Glomerular endothelial cell (primary cell): ENCODE data around the gene ATXN7L2. TPM values are rescaled to one million over a fixed set of nuclear protein-coding genes. Genes with fewer than 3 reads are reported as not detected.

ENCODE experiments used
- DNase-seq: peaks from one replicate; pipeline ENCODE4 v3.0.0-alpha.2; 2011; ENCODE audit warnings: low read depth, low spot score; ENCODE audit errors: extremely low read depth
- total RNA-seq: library from RNA; depleted of rRNA; stranded (reverse); fragments of >200 nt; gene quantifications from 2 replicates; pipeline ENCODE4 v1.2.3, GENCODE V29; 2015

The ATXN7L2 gene
- total RNA-seq, 1 donor from 2014 or later: 4.3 TPM

- no peak for DNase-seq
Observed at GRCh38 chr1:109475261-109475660, 8.4 kb upstream of the ATXN7L2 start.

GRCh38 chr1:109476825-109477224 lies 6.9 kb upstream of the ATXN7L2 start:
- DNase-seq: no peak

- DNase-seq: no peak
Observed at GRCh38 chr1:109477821-109478220, 5.9 kb upstream of the ATXN7L2 start.

DNA sequence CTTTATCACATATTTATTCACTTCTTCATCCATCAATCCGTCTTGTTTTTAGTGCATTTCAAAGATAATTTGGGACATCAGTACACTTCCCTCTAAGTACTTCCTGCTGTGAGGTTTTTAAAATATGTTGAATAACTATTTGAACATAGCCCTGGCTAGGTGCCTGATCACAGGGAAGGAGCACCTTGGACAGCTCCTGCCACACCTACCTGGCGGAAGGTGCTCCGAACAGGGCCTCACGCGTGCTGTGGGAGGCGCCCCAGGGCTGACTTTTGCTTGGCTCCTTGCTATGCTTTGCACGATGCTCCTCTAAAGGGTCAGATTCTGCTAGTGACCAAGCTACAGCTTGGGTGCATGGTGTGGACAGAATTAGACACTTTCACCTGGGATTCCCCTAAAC lies 4.9 kb upstream of the ATXN7L2 start:
- DNase-seq: no peak

DNA sequence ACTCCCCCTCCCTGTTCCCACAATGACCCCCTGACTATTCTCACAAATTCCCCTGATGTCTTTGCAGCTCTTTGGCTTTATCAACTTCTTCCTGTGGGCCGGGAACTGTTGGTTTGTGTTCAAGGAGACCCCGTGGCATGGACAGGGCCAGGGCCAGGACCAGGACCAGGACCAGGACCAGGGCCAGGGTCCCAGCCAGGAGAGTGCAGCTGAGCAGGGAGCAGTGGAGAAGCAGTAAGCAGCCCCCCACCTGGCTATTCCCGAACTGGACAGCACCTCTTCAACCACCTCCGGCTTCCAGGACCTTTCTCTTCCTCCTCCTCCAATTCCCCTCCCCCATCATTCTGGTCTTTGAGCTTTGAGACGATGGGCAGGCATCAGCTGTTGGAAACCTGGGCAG lies 4.4 kb upstream of the ATXN7L2 start:
- DNase-seq: no peak

- DNase-seq: no peak
Observed at GRCh38 chr1:109479901-109480300, 3.8 kb upstream of the ATXN7L2 start.

DNA sequence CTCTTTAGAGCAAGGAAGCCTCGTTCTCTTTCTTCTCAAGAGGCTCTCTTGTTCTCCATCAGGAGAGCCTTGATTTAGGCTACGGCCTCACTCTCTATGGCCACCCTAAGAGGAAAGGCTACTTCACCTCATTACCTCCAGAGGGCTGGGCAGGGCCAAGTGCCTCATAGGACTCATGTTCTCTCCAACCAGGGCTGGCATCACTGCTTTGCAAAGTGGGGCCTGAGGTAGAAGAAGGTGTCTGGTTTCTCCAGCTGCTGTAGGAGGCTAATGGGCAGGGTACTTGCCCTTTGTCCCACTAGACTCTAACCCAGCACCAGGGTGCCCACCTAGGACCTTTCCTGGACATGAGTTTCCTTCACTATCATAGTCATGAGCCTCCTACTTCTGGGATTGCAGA lies 2.1 kb upstream of the ATXN7L2 start:
- DNase-seq: no peak

- DNase-seq: no peak
Observed at GRCh38 chr1:109482242-109482641, 1.5 kb upstream of the ATXN7L2 start.

DNA sequence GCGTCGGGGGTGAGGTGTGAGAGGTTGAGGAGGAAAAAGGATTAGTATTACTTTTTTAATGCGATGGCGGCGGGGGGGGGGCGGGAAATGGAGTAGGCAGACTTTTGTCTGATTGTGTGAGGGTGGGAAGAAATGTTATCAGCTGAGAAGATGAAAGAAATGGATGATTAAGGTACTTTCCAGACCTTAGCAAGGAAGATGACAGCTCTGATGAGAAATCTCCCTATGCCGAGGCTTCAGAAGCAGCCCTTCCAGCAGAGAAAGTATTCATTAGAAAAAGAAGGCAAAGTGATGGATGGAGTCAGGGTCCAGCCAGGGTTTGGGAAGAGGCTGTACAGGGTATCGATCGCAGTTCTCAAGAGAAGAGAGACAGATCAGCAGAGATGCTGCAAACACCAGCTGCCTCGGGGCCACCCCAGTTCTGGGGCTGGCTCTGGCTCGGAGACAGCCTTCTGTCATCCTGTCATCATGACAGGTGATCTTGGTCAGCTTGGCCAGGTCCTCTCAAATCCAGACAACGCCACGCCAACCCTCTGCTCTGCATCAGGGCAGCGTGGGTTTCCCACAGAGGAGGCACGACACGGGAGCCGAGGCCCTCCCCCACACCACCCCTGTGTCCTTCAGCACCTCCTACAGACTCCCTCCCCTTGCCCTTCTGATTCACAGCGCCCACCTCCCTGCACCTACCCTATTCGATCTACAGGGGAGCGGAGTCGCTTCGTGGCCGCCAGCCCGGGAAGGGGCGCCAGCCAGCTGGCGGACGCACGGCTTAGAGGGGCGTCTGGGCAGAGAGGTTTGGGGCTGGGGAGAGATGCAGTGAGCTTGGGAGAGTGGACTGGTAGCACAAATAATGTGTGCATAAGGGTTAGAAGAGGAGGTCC lies 674 bp upstream of the ATXN7L2 start:
- DNase-seq: no peak

GRCh38 chr1:109484519-109484975 lies 842 bp downstream of the ATXN7L2 start:
- DNase-seq: no peak

- no peak for DNase-seq
Observed at GRCh38 chr1:109485001-109485400, 1.3 kb downstream of the ATXN7L2 start.

GRCh38 chr1:109487261-109487660 lies 3.6 kb downstream of the ATXN7L2 start:
- DNase-seq: no peak

DNA sequence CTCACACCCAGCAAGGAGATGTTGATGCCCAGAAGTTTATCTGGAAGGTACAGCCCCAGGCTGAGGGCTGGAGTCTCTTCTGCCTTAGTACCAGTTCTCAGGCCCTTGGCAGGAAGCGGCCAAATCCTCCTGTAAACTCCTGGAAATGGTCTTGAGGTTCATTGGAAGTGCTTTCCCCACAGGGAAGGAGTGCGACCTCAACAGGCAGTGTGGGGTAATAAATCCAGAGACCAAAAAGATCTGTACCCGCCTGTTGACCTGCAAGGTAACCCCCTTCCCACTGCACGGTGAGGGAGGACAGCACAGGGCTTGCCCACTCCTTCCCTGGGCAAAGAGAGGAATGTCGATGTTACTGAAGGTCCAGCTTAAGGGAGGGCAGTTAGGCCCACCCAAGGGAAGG lies 4.5 kb downstream of the ATXN7L2 start:
- DNase-seq: no peak

GRCh38 chr1:109488696-109489095 lies 5.0 kb downstream of the ATXN7L2 start:
- no peak for DNase-seq

DNA sequence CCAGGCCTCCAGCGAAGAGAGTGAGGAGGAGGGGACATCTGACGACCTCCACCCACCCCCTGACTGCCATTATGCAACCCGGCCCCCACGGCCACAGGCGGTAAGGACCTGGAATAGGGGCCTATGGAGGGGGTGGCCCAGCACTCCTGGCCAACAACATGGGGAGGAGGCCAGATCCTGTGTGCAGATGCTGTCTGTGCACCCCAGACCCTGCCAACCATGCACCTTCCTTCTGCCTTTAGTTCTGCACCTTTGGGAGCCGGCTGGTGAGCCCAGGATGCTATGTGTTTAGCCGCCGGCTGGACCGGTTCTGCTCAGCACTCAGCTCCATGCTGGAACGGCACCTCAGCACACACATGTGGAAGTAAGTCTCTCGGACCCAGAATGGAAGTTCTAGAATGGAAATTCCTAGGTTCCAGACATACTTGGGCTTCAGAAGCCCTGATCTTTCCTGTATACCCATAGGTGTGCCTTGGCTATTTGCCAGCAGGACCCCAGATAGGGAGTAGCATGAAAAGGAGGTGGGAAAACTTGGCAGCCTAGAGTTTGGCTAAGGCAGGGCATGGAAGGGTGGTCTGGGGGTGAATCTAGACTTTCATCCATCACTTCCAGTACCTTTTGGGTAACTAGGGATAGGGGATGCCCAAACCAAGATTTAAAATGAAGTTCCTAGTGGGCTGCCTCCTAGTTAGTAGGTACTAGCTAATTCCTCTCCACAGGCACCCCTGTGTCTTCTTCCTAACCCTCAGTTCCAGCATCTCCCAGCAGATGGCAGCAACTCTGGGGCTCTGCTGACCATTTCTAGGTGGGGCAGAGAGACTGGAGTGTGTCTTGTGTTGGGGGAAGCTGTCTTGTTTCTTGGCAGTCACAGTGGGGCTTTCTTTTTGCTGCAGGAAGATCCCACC lies 6.6 kb downstream of the ATXN7L2 start:
- no peak for DNase-seq

DNA sequence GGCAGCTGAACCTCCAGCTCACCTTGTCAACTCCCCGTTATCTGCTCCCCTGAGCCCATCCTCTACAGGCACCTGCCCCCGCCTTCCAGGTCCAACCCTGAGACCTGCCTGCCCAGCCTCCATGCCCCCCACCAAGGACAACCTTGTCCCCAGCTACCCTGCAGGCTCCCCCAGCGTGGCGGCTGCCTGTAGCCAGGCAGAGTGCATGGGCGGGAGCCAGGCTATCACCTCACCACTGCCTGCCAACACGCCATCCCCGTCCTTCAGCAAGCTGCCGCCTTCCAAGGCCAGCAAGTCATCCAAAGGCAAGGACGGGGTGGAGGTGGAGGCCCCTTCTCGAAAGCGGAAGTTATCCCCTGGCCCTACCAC lies 7.2 kb downstream of the ATXN7L2 start:
- DNase-seq: no peak

- no peak for DNase-seq
Observed at GRCh38 chr1:109491372-109491771, 7.7 kb downstream of the ATXN7L2 start.

- no peak for DNase-seq
Observed at GRCh38 chr1:109492779-109493178, 9.1 kb downstream of the ATXN7L2 start.

- no peak for DNase-seq
Observed at GRCh38 chr1:109493227-109493626, 9.5 kb downstream of the ATXN7L2 start.

DNA sequence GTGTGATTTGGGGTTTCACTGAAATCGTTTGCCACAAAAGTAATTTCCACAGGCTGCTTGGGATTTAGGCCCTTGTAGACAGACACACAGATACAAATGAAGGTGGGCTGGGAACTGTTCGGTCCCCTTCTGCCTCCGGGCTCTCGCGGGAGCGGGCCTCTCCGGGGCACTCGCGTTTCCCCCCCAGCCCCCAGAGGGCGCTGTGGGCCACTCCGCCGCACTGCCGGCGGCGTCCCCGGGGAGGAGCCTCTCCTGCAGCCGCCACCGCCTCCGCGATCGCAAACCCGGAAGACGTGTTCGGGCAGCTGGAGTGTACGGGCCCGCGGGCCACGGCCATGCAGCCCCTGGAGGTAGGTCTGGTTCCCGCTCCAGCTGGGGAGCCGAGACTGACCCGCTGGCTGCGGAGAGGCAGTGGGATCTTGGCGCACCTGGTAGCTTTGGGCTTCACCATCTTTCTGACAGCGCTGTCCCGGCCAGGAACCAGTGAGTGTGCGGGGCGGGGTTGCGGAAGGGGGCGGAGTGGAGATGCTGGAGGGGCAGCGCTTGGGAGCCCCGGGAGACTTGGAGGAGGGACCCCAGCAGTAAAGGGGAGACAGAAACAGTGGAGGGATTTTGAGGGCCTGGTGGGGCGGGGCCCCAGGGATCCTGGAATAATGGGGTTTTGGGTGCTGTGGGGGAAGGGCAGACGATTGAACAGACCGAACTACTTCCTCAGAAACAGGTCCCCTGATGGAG lies 10.3 kb downstream of the ATXN7L2 start, which contains the start of gene CYB561D1:
CYB561D1 (plus strand) TSS at position 290 of the 735 bp plus-strand sequence; CDS start at position 336, 46 bp downstream.
- DNase-seq: no peak

DNA sequence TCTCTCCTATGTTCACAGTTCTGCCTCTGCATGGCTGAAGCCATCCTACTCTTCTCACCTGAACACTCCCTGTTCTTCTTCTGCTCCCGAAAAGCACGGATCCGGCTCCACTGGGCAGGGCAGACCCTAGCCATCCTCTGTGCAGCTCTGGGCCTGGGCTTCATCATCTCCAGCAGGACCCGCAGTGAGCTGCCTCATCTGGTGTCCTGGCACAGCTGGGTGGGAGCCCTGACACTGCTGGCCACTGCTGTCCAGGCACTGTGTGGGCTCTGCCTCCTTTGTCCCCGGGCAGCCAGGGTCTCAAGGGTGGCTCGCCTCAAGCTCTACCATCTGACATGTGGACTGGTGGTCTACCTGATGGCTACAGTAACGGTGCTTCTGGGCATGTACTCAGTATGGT lies 12.0 kb downstream of the ATXN7L2 start:
- DNase-seq: no peak
